Measurements from ENCODE around the gene INSYN2B. TPM values are rescaled to one million over a fixed set of nuclear protein-coding genes. Genes with fewer than 3 reads are reported as not detected.

Gene INSYN2B
- total RNA-seq, 1 experiment from 2014 or later, result not detected

DNA sequence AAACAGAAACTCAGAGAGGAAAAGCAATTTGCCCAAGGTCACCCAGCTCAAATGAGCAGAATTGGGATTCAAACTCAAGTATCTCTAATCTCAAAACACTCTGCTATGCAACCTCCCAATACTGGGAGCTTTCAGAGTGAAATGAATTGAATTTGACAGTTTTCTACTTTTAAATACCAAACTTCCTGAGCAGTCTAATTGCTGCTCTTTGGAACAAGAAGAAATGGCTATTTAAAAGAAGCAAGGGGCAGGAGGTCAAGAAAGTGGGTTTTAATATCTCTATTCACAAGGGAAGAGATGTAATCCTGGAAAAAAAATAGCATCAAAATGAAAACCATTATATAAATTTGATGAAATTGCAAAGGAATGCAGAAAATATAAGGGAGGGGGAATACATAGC lies 142.6 kb downstream of the INSYN2B start (continued):
- TF ChIP-seq, protein P1, sequence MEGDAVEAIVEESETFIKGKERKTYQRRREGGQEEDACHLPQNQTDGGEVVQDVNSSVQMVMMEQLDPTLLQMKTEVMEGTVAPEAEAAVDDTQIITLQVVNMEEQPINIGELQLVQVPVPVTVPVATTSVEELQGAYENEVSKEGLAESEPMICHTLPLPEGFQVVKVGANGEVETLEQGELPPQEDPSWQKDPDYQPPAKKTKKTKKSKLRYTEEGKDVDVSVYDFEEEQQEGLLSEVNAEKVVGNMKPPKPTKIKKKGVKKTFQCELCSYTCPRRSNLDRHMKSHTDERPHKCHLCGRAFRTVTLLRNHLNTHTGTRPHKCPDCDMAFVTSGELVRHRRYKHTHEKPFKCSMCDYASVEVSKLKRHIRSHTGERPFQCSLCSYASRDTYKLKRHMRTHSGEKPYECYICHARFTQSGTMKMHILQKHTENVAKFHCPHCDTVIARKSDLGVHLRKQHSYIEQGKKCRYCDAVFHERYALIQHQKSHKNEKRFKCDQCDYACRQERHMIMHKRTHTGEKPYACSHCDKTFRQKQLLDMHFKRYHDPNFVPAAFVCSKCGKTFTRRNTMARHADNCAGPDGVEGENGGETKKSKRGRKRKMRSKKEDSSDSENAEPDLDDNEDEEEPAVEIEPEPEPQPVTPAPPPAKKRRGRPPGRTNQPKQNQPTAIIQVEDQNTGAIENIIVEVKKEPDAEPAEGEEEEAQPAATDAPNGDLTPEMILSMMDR (IDR thresholded peaks at IDR 0.05 in 2 of 3, conservative IDR thresholded peaks at IDR 0.05 in 1 of 3; ENCODE audit: borderline replicate concordance in 1 of 3, insufficient read depth in 1 of 3, low read depth in 2 of 3, low read length in 2 of 3), result no peak

DNA sequence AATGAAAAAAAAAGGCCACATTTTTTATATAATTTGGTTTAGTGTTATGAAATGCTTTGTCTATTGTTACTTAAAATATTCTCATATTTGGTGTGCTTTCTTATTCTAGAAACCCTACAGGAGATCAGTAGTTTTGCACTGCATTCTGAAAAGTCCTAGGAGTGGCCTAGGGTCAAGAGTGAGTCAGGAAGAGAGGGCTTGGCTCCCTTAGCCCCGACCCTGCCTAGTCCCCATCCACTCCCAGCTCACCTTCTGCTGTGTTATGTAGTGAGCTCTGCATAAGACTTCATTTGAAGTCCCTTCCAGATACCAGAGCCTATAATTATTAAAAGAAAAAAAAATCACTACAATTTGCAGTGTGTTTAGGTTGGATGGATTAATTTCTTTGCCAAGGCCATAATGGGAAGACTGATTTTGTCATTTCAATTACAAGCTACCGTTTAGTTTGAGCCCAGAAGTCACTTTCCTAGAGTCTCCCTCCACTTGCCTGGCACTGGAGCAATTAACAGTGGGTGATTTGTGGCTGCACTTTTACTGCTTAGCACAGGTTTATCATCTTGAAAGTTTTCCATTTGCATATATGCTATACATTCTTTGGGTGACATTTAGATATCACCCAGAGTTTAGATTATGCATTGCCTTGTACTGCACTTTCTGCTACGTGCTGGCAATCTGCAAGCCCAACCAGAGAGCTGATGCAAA lies 143.3 kb downstream of the INSYN2B start:
- Histone ChIP-seq H3K27me3 (ENCODE audit: insufficient read depth, low read length) (peaks cover 6% of the 10 kb centered on the region; the same call in 1 of the 2 replicates), H4K20me1 (ENCODE audit: insufficient read depth) (no peaks in the 10 kb centered on the region), H3K4me2 (ENCODE audit: low read length) (no peak overlapping the region), H3K9me2 (ENCODE audit: insufficient read depth) (no peaks in the 10 kb centered on the region), H3K79me2 (ENCODE audit: insufficient read depth, low read length) (no peaks in the 10 kb centered on the region), H3K9ac (ENCODE audit: low read length) (no peak overlapping the region), H3K27ac (ENCODE audit: low read depth, low read length) (no peak overlapping the region), H2AFZ (ENCODE audit: low read depth, low read length, poor library complexity, severe bottlenecking) (no peak overlapping the region), H3K36me3 (ENCODE audit: control insufficient read depth in 1 of 2, insufficient read depth in 2 of 2, low read length in 2 of 2) (no peaks in the 10 kb centered on the region), H3K9me3 (ENCODE audit: control insufficient read depth in 1 of 2, insufficient read depth in 1 of 2, low read depth in 1 of 2, low read length in 2 of 2) (no peaks in the 10 kb centered on the region), H3K4me1 (ENCODE audit: control insufficient read depth in 1 of 2, insufficient read depth in 2 of 2, low read length in 2 of 2) (no peaks in the 10 kb centered on the region), H3K4me3 (replicated peaks in 1 of 2; ENCODE audit: low read depth in 1 of 2, low read length in 2 of 2) (no peak overlapping the region)
- ChIA-PET CTCF (interaction anchor here (1.1 kb wide), 1 partner anchor 143 kb away, joined by 3 read pairs; the partner anchor contains the start of gene INSYN2B), RAD21 (ENCODE audit: low non-redundant PET in 1 of 2, low total read pairs in 2 of 2, uncharacterized antibody in 2 of 2, unreplicated experiment in 2 of 2) (no interaction called here), POLR2A (no interaction called here)
- TF ChIP-seq, protein P2, sequence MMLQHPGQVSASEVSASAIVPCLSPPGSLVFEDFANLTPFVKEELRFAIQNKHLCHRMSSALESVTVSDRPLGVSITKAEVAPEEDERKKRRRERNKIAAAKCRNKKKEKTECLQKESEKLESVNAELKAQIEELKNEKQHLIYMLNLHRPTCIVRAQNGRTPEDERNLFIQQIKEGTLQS (IDR thresholded peaks at IDR 0.05), result no peak
- TF ChIP-seq TCF7L2 (IDR thresholded peaks at IDR 0.05; ENCODE audit: borderline replicate concordance, extremely low read depth, insufficient read depth, insufficient read length) (no peak), SP1 (IDR thresholded peaks at IDR 0.05; ENCODE audit: low read depth) (no peak), POLR2A (IDR thresholded peaks at IDR 0.05; ENCODE audit: borderline replicate concordance, extremely low read depth, insufficient read depth, insufficient read length) (no peak), CEBPB (IDR thresholded peaks at IDR 0.05; ENCODE audit: low read depth) (no peak), RAD21 (IDR thresholded peaks at IDR 0.05; ENCODE audit: low read depth) (no peak), YY1 (IDR thresholded peaks at IDR 0.05; ENCODE audit: extremely low read depth, insufficient replicate concordance, low read depth, low read length) (no peak), ZFX (IDR thresholded peaks at IDR 0.05) (no peak), SRF (IDR thresholded peaks at IDR 0.05; ENCODE audit: low read depth) (no peak), JUND (IDR thresholded peaks at IDR 0.05) (no peak), ELF1 (IDR thresholded peaks at IDR 0.05; ENCODE audit: borderline replicate concordance, low read depth) (no peak), ZNF274 (IDR thresholded peaks at IDR 0.05; ENCODE audit: low read depth, low read length) (no peak), FOSL1 (IDR thresholded peaks at IDR 0.05; ENCODE audit: low read depth) (no peak), POLR2AphosphoS5 (IDR thresholded peaks at IDR 0.05; ENCODE audit: low read depth, low read length) (no peak), EZH2phosphoT487 (IDR thresholded peaks at IDR 0.05; ENCODE audit: borderline replicate concordance) (no peak)
- TF ChIP-seq, protein P3, sequence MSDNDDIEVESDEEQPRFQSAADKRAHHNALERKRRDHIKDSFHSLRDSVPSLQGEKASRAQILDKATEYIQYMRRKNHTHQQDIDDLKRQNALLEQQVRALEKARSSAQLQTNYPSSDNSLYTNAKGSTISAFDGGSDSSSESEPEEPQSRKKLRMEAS (IDR thresholded peaks at IDR 0.05), result no peak
- TF ChIP-seq, protein P4, sequence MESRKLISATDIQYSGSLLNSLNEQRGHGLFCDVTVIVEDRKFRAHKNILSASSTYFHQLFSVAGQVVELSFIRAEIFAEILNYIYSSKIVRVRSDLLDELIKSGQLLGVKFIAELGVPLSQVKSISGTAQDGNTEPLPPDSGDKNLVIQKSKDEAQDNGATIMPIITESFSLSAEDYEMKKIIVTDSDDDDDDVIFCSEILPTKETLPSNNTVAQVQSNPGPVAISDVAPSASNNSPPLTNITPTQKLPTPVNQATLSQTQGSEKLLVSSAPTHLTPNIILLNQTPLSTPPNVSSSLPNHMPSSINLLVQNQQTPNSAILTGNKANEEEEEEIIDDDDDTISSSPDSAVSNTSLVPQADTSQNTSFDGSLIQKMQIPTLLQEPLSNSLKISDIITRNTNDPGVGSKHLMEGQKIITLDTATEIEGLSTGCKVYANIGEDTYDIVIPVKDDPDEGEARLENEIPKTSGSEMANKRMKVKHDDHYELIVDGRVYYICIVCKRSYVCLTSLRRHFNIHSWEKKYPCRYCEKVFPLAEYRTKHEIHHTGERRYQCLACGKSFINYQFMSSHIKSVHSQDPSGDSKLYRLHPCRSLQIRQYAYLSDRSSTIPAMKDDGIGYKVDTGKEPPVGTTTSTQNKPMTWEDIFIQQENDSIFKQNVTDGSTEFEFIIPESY (IDR thresholded peaks at IDR 0.05; ENCODE audit: extremely low read depth, insufficient replicate concordance, low read length), result no peak
- DNase-seq (ENCODE audit: low read depth, low spot score) (no peak), ATAC-seq (no peak)
- intact Hi-C loops (cut with micrococcal nuclease), result no loop called here
- no TSS peak for BruUV-seq (replicated peaks)
